Measurements from ENCODE around the gene TUBGCP6.
"Not testable (repeated sequence)": the region's sequence is repeated elsewhere in the genome, so short reads cannot be mapped to it uniquely, and the experiment has no call there.

TUBGCP6 gene

DNA sequence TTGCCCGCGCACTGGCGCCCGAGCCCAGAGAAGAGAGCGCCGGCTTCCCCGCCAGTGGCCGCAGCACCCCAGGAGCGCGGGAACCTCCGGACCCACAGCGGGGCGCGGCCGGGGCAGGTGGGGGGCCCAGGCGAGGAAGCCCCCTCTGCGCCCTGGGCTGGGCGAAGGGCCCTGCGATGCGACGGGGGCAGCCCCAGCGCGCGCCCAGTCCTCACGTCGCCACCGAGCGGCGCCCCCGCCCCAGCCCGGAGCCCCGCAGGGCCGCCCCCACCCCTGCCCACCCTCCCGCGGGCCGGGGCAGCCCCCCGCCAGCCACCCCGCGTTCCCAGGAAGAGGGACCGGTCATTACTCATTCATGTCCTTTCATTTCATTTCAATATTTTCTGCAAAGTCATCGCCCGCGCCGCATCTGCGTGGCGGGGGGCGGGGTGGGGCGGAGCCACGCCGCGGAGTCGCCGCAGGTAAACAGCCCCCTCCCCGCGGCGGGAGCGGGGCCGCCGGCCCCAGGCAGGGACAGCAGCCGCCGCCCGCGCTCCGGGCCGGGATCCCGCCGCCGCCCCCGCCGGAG lies 75.0 kb downstream of the TUBGCP6 start:
- no peak for DNase-seq (ENCODE audit: low read depth)

DNA sequence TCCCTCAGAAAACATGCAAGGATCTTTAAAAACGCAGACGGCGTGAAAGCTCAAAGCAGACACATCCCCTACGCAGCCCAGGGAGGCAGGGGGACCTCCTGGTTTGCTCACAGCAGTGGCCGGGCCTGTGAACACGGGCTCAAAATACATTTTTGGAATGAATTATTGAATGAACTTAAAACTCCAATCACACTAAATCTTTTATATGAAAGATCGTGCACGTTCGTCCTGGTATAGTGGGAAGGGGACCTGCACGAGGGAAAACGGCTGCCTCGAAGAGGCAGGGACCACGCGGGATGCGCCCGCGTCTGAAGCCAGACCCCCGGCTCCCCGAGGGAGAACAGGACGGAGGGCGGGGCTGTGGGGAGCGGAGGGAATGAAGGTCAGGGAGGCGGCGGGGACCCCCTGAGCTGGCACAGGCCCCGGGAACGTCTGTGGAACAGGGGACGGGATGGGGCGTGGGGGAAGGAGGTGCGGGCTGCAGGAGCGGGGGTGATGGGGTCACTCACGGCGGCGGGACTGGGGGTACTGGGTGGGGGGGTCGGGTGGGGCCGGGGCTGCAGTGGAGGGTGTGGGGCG lies 75.6 kb downstream of the TUBGCP6 start:
- no peak for DNase-seq (ENCODE audit: low read depth)

DNA sequence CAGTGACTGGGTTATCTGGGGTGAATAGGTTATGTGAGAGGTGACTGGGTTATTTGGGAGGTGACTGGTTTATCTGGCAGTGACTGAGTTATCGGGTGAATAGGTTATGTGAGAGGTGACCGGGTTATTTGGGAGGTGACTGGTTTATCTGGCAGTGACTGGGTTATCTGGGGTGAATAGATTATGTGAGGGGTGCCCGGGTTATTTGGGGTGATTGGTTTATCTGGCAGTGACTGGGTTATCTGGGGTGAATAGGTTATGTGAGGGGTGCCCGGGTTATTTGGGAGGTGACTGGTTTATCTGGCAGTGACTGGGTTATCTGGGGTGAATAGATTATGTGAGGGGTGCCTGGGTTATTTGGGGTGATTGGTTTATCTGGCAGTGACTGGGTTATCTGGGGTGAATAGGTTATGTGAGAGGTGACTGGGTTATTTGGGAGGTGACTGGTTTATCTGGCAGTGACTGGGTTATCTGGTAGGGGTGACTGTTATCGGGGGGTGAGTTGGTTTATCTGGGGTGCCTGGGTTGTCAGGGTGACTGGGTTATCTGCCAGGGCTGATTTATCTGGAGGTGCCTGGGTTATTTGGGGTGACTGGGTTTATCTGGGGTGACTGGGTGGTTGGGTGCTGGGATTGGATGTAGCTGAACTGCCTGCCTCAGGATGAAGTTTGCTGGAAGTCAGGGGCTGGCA lies 76.2 kb downstream of the TUBGCP6 start:
- not testable (repeated sequence) for DNase-seq (ENCODE audit: low read depth)

DNA sequence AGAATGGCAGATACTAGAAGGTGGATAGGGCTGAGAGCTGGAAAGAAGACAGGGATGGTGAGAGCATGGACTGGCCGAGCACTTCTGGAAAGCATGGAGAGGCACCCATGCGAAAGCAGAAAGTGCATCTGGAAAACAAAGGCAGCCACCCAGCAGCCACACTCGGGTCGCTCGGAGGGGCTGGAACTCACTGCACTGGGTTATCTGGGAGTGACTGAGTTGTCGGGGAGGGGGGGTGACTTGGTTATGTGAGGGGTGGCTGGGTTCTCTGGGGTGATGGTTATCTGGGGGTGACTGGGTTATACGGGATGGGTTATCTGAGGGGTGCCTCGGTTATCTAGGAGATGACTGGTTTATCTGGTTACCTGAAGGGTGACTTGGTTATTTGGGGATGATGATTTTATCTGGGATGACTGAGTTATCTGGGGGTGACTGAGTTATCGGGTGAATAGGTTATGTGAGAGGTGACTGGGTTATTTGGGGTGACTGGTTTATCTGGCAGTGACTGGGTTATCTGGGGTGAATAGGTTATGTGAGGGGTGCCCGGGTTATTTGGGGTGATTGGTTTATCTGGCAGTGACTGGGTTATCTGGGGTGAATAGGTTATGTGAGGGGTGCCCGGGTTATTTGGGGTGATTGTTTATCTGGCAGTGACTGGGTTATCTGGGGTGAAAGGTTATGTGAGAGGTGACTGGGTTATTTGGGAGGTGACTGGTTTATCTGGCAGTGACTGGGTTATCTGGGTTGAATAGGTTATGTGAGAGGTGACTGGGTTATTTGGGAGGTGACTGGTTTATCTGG lies 76.9 kb downstream of the TUBGCP6 start:
- DNase-seq (ENCODE audit: low read depth): no peak

All from fibroblast of the conjunctiva (primary cell).